GM21619 (cell line): ENCODE measurements around the gene ELP2.

Source experiments
- ATAC-seq: cut with Tn5 transposase; IDR thresholded peaks from one replicate; pipeline ENCODE4 v1.9.1; 2021; ENCODE audit not compliant: unreplicated experiment

Gene ELP2

GRCh38 chr18:36215577-36215976 lies 85.9 kb downstream of the ELP2 start:
- ATAC-seq, result no peak

- ATAC-seq, result no peak
Measured at GRCh38 chr18:36217348-36217747, 87.6 kb downstream of the ELP2 start.

GRCh38 chr18:36229188-36229587 lies 99.5 kb downstream of the ELP2 start:
- no peak for ATAC-seq
